GM23338 (cell line): ENCODE data around the gene MSL2. TPM values are rescaled to one million over a fixed set of nuclear protein-coding genes. Genes with fewer than 3 reads are reported as not detected.

Experiments
- ATAC-seq: fragments of 200-7000 bp; cut with Tn5 transposase; 3 replicates; pipeline ENCODE4 v1.9.1; 2020
- DNase-seq: peaks from one replicate; pipeline ENCODE4 v3.0.0-alpha.2; 2015; ENCODE audit warnings: low spot score
- H2AFZ ChIP-seq: fragments of 200-600 bp; sonication (generic); 2 replicates; pipeline ENCODE4 v1.8.0; 2016; ENCODE audit warnings: antibody characterized with exemption, mild to moderate bottlenecking, moderate library complexity
- H3F3A ChIP-seq: fragments of 200-600 bp; sonication (generic); replicated peaks from 2 replicates; pipeline ENCODE4 v1.8.0; 2017; ENCODE audit warnings: antibody characterized with exemption, mixed run types, low read depth
- H3K27ac ChIP-seq: fragments of 200-600 bp; sonication (generic); 2 replicates; pipeline ENCODE4 v1.6.1; 2016; ENCODE audit warnings: low read depth
- H3K27me3 ChIP-seq: fragments of 200-600 bp; sonication (generic); 2 replicates; pipeline ENCODE4 v1.8.0; 2016; ENCODE audit warnings: mild to moderate bottlenecking, mixed run types, moderate library complexity; ENCODE audit not compliant: insufficient read depth
- H3K36me3 ChIP-seq: fragments of 200-600 bp; sonication (generic); 2 replicates; pipeline ENCODE4 v1.8.0; 2016; ENCODE audit warnings: mild to moderate bottlenecking; ENCODE audit not compliant: insufficient read depth
- H3K4me1 ChIP-seq: fragments of 200-600 bp; sonication (generic); 2 replicates; pipeline ENCODE4 v1.8.0; 2016; ENCODE audit warnings: mild to moderate bottlenecking, moderate library complexity; ENCODE audit not compliant: insufficient read depth
- H3K4me2 ChIP-seq: fragments of 200-600 bp; sonication (generic); 2 replicates; pipeline ENCODE4 v1.7.1; 2017; ENCODE audit warnings: mixed run types
- H3K4me3 ChIP-seq: fragments of 200-600 bp; sonication (generic); 2 replicates; pipeline ENCODE4 v1.6.1; 2016; ENCODE audit warnings: mixed run types
- H3K79me2 ChIP-seq: fragments of 200-600 bp; sonication (generic); replicated peaks from 2 replicates; pipeline ENCODE4 v1.8.0; 2017; ENCODE audit warnings: mild to moderate bottlenecking; ENCODE audit not compliant: insufficient read depth
- H3K9me2 ChIP-seq: fragments of 200-600 bp; sonication (generic); 2 replicates; pipeline ENCODE4 v1.8.0; 2017; ENCODE audit not compliant: insufficient read depth
- H4K20me1 ChIP-seq: fragments of 200-600 bp; sonication (generic); replicated peaks from 2 replicates; pipeline ENCODE4 v1.8.0; 2017; ENCODE audit warnings: mild to moderate bottlenecking; ENCODE audit not compliant: insufficient read depth
- H3K27ac Mint-ChIP-seq: 2 replicates; pipeline ENCODE4 v1.8.0; 2020; ENCODE audit warnings: inconsistent platforms, mild to moderate bottlenecking, moderate library complexity, mixed read lengths
- H3K27me3 Mint-ChIP-seq: 3 replicates; pipeline ENCODE4 v1.8.0; 2022; ENCODE audit warnings: low read depth, mild to moderate bottlenecking, moderate library complexity, mixed read lengths, inconsistent platforms; ENCODE audit not compliant: insufficient read depth, poor library complexity
- H3K36me3 Mint-ChIP-seq: 3 replicates; pipeline ENCODE4 v1.8.0; 2021; ENCODE audit warnings: low read depth, mild to moderate bottlenecking, inconsistent platforms, moderate library complexity, mixed read lengths
- H3K4me1 Mint-ChIP-seq: 3 replicates; pipeline ENCODE4 v1.8.0; 2020; ENCODE audit warnings: mild to moderate bottlenecking, inconsistent platforms, mixed read lengths
- H3K4me3 Mint-ChIP-seq: 3 replicates; pipeline ENCODE4 v1.8.0; 2021; ENCODE audit warnings: moderate library complexity, mild to moderate bottlenecking, inconsistent platforms, mixed read lengths
- H3K9me3 Mint-ChIP-seq: 3 replicates; pipeline ENCODE4 v1.8.0; 2020; ENCODE audit warnings: moderate library complexity, mild to moderate bottlenecking, inconsistent platforms, mixed read lengths
- EZH2 ChIP-seq: fragments of 200-600 bp; sonication (generic); IDR thresholded peaks from one replicate; pipeline ENCODE4 v1.8.0; 2017; ENCODE audit warnings: antibody characterized with exemption, mild to moderate bottlenecking, low read depth; ENCODE audit not compliant: unreplicated experiment
- EZH2phosphoT487 ChIP-seq: fragments of 200-600 bp; sonication (generic); IDR thresholded peaks from one replicate; pipeline ENCODE4 v1.8.1; 2018; ENCODE audit warnings: antibody characterized with exemption; ENCODE audit not compliant: unreplicated experiment
- JUNB ChIP-seq: IDR thresholded peaks from one replicate; pipeline ENCODE4 v1.6.1; 2016; ENCODE audit warnings: antibody characterized with exemption; ENCODE audit not compliant: unreplicated experiment
- NANOG ChIP-seq: IDR thresholded peaks from 2 replicates; pipeline ENCODE4 v1.6.1; 2016; ENCODE audit warnings: antibody characterized with exemption, borderline replicate concordance
- POLR2AphosphoS5 ChIP-seq: IDR thresholded peaks from 2 replicates; pipeline ENCODE4 v1.6.1; 2016; ENCODE audit warnings: antibody characterized with exemption, low read depth
- STAT1 ChIP-seq: IDR thresholded peaks from one replicate; pipeline ENCODE4 v1.6.1; 2016; ENCODE audit warnings: antibody characterized with exemption; ENCODE audit not compliant: unreplicated experiment
- ZNF114 ChIP-seq: fragments of 250-450 bp; sonication (Bioruptor Pico); IDR thresholded peaks from 2 replicates; pipeline ENCODE4 v1.5.0; 2020; ENCODE audit warnings: mild to moderate bottlenecking, moderate library complexity
- polyA plus RNA-seq: library from polyadenylated mRNA; unstranded; fragments of >200 nt; fragmentation: Nextera tagmentation; extraction: Ambion mirVana; gene quantifications from 2 replicates; pipeline ENCODE4 v1.2.1, GENCODE V29; 2016
- total RNA-seq: library from RNA; depleted of rRNA; stranded (reverse); fragments of >200 nt; shearing (Covaris generic); gene quantifications from 2 replicates; pipeline ENCODE4 v1.2.3, GENCODE V29; 2014
- TF ChIP-seq, protein P1 (sequence below): fragments of 250-450 bp; sonication (Bioruptor Pico); IDR thresholded peaks from 2 replicates; pipeline ENCODE4 v1.5.0; 2020; ENCODE audit warnings: mild to moderate bottlenecking, moderate library complexity
- TF ChIP-seq, protein P2 (sequence below), 2 experiments: fragments of 200-600 bp in 1 of 2; sonication (generic) in 1 of 2; conservative IDR thresholded peaks; 2 replicates each; pipeline versions ENCODE4 v1.5.1 to v1.6.1; 2016 to 2017; ENCODE audit warnings: antibody characterized with exemption in 2 of 2, low read depth in 2 of 2, mild to moderate bottlenecking in 2 of 2, moderate library complexity in 1 of 2

The MSL2 gene
- total and polyA plus RNA-seq, 2 experiments from 2014 or later, result 7.5 to 50.6 TPM

DNA sequence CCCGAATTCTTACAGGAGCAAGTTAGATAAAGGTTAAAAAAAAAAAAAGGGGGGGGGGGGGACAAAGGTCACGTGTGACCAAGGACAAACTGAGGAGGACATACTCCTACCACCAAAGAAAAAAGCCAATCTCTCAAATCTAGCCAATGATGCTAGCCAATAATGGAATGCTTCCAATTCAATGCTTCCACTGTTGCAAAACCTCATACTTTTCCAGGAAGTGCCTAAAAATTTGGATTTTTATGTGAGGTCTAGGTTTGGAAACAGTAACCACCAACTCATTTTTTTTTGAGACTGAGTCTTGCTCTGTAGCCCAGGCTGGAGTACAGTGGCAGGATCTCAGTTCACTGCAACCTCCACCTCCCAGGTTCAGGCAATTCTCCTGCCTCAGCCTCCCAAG, 11.4 kb downstream of the MSL2 start (continued):
- TF ChIP-seq, protein P1, sequence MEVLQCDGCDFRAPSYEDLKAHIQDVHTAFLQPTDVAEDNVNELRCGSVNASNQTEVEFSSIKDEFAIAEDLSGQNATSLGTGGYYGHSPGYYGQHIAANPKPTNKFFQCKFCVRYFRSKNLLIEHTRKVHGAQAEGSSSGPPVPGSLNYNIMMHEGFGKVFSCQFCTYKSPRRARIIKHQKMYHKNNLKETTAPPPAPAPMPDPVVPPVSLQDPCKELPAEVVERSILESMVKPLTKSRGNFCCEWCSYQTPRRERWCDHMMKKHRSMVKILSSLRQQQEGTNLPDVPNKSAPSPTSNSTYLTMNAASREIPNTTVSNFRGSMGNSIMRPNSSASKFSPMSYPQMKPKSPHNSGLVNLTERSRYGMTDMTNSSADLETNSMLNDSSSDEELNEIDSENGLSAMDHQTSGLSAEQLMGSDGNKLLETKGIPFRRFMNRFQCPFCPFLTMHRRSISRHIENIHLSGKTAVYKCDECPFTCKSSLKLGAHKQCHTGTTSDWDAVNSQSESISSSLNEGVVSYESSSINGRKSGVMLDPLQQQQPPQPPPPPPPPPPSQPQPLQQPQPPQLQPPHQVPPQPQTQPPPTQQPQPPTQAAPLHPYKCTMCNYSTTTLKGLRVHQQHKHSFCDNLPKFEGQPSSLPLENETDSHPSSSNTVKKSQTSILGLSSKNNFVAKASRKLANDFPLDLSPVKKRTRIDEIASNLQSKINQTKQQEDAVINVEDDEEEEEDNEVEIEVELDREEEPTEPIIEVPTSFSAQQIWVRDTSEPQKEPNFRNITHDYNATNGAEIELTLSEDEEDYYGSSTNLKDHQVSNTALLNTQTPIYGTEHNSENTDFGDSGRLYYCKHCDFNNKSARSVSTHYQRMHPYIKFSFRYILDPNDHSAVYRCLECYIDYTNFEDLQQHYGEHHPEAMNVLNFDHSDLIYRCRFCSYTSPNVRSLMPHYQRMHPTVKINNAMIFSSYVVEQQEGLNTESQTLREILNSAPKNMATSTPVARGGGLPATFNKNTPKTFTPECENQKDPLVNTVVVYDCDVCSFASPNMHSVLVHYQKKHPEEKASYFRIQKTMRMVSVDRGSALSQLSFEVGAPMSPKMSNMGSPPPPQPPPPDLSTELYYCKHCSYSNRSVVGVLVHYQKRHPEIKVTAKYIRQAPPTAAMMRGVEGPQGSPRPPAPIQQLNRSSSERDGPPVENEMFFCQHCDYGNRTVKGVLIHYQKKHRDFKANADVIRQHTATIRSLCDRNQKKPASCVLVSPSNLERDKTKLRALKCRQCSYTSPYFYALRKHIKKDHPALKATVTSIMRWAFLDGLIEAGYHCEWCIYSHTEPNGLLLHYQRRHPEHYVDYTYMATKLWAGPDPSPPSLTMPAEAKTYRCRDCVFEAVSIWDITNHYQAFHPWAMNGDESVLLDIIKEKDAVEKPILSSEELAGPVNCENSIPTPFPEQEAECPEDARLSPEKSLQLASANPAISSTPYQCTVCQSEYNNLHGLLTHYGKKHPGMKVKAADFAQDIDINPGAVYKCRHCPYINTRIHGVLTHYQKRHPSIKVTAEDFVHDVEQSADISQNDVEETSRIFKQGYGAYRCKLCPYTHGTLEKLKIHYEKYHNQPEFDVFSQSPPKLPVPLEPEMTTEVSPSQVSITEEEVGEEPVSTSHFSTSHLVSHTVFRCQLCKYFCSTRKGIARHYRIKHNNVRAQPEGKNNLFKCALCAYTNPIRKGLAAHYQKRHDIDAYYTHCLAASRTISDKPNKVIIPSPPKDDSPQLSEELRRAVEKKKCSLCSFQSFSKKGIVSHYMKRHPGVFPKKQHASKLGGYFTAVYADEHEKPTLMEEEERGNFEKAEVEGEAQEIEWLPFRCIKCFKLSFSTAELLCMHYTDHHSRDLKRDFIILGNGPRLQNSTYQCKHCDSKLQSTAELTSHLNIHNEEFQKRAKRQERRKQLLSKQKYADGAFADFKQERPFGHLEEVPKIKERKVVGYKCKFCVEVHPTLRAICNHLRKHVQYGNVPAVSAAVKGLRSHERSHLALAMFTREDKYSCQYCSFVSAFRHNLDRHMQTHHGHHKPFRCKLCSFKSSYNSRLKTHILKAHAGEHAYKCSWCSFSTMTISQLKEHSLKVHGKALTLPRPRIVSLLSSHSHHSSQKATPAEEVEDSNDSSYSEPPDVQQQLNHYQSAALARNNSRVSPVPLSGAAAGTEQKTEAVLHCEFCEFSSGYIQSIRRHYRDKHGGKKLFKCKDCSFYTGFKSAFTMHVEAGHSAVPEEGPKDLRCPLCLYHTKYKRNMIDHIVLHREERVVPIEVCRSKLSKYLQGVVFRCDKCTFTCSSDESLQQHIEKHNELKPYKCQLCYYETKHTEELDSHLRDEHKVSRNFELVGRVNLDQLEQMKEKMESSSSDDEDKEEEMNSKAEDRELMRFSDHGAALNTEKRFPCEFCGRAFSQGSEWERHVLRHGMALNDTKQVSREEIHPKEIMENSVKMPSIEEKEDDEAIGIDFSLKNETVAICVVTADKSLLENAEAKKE (CRISPR knock-in tag), result no peak
- TF ChIP-seq JUNB (no peak), EZH2 (no peak), POLR2AphosphoS5 (no peak), NANOG (no peak)

DNA sequence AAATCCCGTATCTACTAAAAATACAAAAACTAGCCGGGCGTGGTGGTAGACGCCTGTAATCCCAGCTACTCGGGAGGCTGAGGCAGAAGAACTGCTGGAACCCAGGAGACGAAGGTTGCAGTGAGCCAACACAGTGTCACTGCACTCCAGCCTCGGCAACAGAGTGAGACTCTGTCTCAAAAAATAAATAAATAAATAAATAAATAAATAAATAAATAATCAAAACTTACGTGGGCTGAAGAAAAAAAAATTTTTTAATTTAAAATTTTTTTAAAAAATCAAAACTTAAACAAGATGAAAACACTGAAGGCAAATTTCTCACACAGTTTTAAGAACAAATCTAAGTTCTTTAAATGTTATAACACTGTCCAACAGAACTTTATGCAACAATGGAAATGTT, 14.4 kb downstream of the MSL2 start:
- H3K9me3 Mint-ChIP-seq, result no peaks in the 10 kb centered on the region
- Histone ChIP-seq H3K27me3 (no peaks in the 10 kb centered on the region), H3K4me2 (no peak overlapping the region), H3K27ac (no peak overlapping the region), H3K36me3 (no peaks in the 10 kb centered on the region), H4K20me1 (peaks cover 82% of the 10 kb centered on the region), H2AFZ (no peak overlapping the region), H3F3A (no peaks in the 10 kb centered on the region), H3K9me2 (no peaks in the 10 kb centered on the region), H3K79me2 (peaks cover 99% of the 10 kb centered on the region), H3K4me3 (no peak overlapping the region), H3K4me1 (peaks cover 17% of the 10 kb centered on the region)
- H3K27ac Mint-ChIP-seq, result no peak overlapping the region
- no peak for ATAC-seq
- peaks cover 7% of the 10 kb centered on the region for H3K27me3 Mint-ChIP-seq
- peaks cover 21% of the 10 kb centered on the region for H3K4me1 Mint-ChIP-seq
- no peak for DNase-seq
- no peak overlapping the region for H3K4me3 Mint-ChIP-seq
- no peaks in the 10 kb centered on the region for H3K36me3 Mint-ChIP-seq
- TF ChIP-seq EZH2phosphoT487 (no peak), EZH2 (no peak), NANOG (no peak), ZNF114 (CRISPR knock-in tag) (no peak), JUNB (no peak), STAT1 (no peak), POLR2AphosphoS5 (no peak)
- TF ChIP-seq, protein P2, sequence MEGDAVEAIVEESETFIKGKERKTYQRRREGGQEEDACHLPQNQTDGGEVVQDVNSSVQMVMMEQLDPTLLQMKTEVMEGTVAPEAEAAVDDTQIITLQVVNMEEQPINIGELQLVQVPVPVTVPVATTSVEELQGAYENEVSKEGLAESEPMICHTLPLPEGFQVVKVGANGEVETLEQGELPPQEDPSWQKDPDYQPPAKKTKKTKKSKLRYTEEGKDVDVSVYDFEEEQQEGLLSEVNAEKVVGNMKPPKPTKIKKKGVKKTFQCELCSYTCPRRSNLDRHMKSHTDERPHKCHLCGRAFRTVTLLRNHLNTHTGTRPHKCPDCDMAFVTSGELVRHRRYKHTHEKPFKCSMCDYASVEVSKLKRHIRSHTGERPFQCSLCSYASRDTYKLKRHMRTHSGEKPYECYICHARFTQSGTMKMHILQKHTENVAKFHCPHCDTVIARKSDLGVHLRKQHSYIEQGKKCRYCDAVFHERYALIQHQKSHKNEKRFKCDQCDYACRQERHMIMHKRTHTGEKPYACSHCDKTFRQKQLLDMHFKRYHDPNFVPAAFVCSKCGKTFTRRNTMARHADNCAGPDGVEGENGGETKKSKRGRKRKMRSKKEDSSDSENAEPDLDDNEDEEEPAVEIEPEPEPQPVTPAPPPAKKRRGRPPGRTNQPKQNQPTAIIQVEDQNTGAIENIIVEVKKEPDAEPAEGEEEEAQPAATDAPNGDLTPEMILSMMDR (conservative IDR thresholded peaks at IDR 0.05; ENCODE audit: low read depth in 2 of 2), result no peak
